ENCODE data around the gene RNF213.

The RNF213 gene

DNA sequence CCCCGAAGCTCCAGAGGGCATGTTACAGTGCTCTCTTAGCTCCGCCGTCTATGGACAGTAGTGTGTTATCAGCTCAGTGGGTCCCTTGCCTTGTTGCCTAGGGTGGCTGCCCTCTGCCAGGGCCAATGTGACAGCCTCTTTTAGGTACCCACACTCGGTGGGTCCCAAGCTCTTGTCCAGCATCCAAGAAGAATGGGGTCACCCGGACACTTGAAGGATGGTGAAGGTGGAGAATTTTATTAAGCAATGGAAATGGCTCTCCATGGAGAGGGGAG is 57.0 kb downstream of the RNF213 start (continued):
- TF ChIP-seq KLF1 (tag by site-specific recombination; IDR thresholded peaks at IDR 0.05), result no peak
- no peak for TF ChIP-seq ZNF366 (tag by site-specific recombination; conservative IDR thresholded peaks at IDR 0.05)
- no peak for TF ChIP-seq ZSCAN30 (tag by site-specific recombination; IDR thresholded peaks at IDR 0.05)
- TF ChIP-seq ZNF626 (tag by site-specific recombination; IDR thresholded peaks at IDR 0.05), result no peak

DNA sequence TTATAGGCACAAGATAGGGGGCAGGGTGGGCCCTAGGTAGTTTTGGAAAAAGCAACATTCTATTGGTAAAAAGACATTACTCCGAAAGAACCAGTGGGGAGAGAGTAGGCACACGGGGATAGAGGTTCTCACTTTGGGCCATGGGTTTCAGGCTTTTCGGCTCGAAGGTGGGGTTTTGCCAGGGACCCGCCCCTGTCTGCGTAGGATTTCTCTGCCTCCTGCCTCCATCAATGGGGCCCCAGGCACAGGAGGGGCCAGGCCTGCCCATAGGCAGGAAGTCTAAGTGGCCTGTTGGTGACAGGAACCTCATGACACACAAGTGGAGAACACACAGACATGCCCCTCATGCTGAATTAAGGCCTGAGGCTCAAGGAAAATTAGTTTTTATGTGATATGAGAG is 57.5 kb downstream of the RNF213 start:
- Histone ChIP-seq H3K9me3 (ENCODE audit: control insufficient read depth, insufficient read depth, low read depth, low read length) (no peaks in the 10 kb centered on the region), H3K36me3 (ENCODE audit: control insufficient read depth in 2 of 2, insufficient read depth in 1 of 2, low read length in 2 of 2) (peaks cover 12 to 75% of the 10 kb centered on the region in 2 experiments), H3K4me1 (ENCODE audit: control insufficient read depth, insufficient read depth, low read length) (no peaks in the 10 kb centered on the region), H3K4me3 (ENCODE audit: low read depth, low read length) (no peak overlapping the region), H3K27ac (ENCODE audit: extremely low read depth, low read depth, low read length) (no peak overlapping the region)
- ChIA-PET CTCF (no interaction called here), POLR2A (no interaction called here)
- TF ChIP-seq, protein P1, sequence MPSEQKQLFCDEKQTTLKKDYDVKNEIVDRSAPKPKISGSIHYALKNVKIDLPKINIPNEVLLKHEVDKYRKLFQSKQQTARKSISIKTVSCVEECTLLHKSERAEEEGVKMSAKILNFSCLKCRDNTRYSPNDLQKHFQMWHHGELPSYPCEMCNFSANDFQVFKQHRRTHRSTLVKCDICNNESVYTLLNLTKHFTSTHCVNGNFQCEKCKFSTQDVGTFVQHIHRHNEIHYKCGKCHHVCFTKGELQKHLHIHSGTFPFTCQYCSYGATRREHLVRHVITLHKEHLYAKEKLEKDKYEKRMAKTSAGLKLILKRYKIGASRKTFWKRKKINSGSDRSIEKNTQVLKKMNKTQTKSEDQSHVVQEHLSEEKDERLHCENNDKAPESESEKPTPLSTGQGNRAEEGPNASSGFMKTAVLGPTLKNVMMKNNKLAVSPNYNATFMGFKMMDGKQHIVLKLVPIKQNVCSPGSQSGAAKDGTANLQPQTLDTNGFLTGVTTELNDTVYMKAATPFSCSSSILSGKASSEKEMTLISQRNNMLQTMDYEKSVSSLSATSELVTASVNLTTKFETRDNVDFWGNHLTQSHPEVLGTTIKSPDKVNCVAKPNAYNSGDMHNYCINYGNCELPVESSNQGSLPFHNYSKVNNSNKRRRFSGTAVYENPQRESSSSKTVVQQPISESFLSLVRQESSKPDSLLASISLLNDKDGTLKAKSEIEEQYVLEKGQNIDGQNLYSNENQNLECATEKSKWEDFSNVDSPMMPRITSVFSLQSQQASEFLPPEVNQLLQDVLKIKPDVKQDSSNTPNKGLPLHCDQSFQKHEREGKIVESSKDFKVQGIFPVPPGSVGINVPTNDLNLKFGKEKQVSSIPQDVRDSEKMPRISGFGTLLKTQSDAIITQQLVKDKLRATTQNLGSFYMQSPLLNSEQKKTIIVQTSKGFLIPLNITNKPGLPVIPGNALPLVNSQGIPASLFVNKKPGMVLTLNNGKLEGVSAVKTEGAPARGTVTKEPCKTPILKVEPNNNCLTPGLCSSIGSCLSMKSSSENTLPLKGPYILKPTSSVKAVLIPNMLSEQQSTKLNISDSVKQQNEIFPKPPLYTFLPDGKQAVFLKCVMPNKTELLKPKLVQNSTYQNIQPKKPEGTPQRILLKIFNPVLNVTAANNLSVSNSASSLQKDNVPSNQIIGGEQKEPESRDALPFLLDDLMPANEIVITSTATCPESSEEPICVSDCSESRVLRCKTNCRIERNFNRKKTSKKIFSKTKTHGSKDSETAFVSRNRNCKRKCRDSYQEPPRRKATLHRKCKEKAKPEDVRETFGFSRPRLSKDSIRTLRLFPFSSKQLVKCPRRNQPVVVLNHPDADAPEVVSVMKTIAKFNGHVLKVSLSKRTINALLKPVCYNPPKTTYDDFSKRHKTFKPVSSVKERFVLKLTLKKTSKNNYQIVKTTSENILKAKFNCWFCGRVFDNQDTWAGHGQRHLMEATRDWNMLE (tag by site-specific recombination; conservative IDR thresholded peaks at IDR 0.05; ENCODE audit: low read depth), result no peak

DNA sequence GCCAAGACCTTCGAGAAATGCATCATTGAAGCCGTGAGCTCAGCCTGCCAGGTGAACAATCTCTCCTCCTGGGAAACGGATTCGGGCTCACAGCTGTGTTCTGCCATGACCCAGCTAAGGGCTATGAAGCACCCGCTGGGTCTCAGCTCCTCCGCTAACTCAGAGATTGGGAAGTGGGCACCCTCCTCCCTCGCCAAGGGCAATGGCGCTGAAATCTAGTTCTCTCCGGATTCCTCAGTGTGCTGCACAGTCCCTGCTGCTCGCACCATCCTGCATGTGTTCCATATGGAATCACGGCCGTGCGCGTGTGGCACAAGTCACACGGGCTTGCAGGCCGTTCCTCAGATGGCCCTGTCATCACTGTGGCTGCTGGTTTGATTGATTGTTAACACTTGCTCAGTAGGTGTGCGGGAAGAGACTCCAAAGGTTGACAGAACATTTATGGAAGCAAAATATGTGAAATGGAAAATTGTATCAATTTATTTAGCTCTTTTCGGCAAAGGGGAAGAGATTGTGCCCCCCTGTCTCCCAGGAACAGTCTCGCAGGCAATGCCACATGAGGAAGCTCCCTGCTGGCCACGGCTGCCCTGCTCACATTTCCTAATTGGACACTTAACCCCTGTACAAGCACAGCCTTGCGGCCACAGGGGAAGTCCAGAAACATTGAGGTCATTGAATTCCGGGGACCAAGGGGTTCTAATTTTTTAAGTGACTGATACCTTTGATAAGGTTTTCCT is 58.8 kb downstream of the RNF213 start:
- H3K36me3 ChIP-seq (ENCODE audit: control insufficient read depth in 2 of 2, insufficient read depth in 1 of 2, low read length in 2 of 2), result peaks cover 8 to 71% of the 10 kb centered on the region in 2 experiments
- TF ChIP-seq ZNF202 (tag by site-specific recombination; IDR thresholded peaks at IDR 0.05; ENCODE audit: borderline replicate concordance) (no peak), MEIS1 (CRISPR knock-in tag; IDR thresholded peaks at IDR 0.05; ENCODE audit: borderline replicate concordance) (no peak)
- no peaks in the 10 kb centered on the region for H3K4me1 ChIP-seq (ENCODE audit: control insufficient read depth, insufficient read depth, low read length)
- ChIA-PET POLR2A (no interaction called here), CTCF (interaction anchor here (0.7 to 0.9 kb wide), 3 partner anchors 218 to 735 kb away, joined by 3 to 7 read pairs (median 3); partner anchors contain the start of gene GAA)
- H3K27ac ChIP-seq (ENCODE audit: extremely low read depth, low read depth, low read length), result no peak overlapping the region
- H3K4me3 ChIP-seq (ENCODE audit: low read depth, low read length), result no peak overlapping the region
- H3K9me3 ChIP-seq (ENCODE audit: control insufficient read depth, insufficient read depth, low read depth, low read length), result no peaks in the 10 kb centered on the region

DNA sequence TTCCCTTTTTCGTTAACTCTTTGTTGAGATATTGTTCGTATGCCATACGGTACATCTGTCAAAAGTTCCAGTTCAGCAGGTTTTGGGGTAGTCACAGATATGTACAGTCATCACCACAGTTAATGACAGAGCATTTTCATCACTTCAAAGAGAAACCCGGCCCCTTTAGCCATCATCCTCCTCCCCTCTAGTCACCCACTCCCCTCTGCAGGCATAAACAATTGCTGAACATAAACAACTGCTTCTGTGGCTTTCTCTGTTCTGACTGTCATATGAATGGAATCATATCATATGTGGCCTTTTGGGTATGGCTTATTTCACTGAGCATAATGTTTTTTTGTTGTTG is 59.3 kb downstream of the RNF213 start:
- CTCF ChIA-PET, result interaction anchor here (0.7 kb wide), 1 partner anchor 628 kb away, joined by 3 read pairs; no protein-coding TSS in a partner anchor
- TF ChIP-seq GLI2 (tag by site-specific recombination; IDR thresholded peaks at IDR 0.05; ENCODE audit: borderline replicate concordance, low read depth), result no peak
- no peak for TF ChIP-seq MZF1 (tag by site-specific recombination; IDR thresholded peaks at IDR 0.05; ENCODE audit: borderline replicate concordance)
- no peak for TF ChIP-seq ZNF629 (tag by site-specific recombination; IDR thresholded peaks at IDR 0.05)
- no peak for TF ChIP-seq ZNF777 (tag by site-specific recombination; IDR thresholded peaks at IDR 0.05; ENCODE audit: borderline replicate concordance)
- TF ChIP-seq ZNF366 (tag by site-specific recombination; conservative IDR thresholded peaks at IDR 0.05), result no peak
- TF ChIP-seq ZNF544 (tag by site-specific recombination; IDR thresholded peaks at IDR 0.05), result no peak
- TF ChIP-seq, protein P2, sequence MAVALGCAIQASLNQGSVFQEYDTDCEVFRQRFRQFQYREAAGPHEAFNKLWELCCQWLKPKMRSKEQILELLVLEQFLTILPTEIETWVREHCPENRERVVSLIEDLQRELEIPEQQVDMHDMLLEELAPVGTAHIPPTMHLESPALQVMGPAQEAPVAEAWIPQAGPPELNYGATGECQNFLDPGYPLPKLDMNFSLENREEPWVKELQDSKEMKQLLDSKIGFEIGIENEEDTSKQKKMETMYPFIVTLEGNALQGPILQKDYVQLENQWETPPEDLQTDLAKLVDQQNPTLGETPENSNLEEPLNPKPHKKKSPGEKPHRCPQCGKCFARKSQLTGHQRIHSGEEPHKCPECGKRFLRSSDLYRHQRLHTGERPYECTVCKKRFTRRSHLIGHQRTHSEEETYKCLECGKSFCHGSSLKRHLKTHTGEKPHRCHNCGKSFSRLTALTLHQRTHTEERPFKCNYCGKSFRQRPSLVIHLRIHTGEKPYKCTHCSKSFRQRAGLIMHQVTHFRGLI (tag by site-specific recombination; IDR thresholded peaks at IDR 0.05), result no peak
- TF ChIP-seq SETDB1 (IDR thresholded peaks at IDR 0.05; ENCODE audit: insufficient read length, low read length), result no peak
- TF ChIP-seq ZNF416 (tag by site-specific recombination; IDR thresholded peaks at IDR 0.05), result no peak
- no peak for TF ChIP-seq ZNF529 (tag by site-specific recombination; IDR thresholded peaks at IDR 0.05; ENCODE audit: insufficient replicate concordance)
- TF ChIP-seq ZNF248 (tag by site-specific recombination; IDR thresholded peaks at IDR 0.05), result no peak
- H3K27ac ChIP-seq (ENCODE audit: extremely low read depth, low read depth, low read length), result no peak overlapping the region

More for the DNA sequence above, 59.3 kb downstream of the RNF213 start:
- POLR2A ChIA-PET, result no interaction called here
- peaks cover 8 to 75% of the 10 kb centered on the region in 2 experiments for H3K36me3 ChIP-seq (ENCODE audit: control insufficient read depth in 2 of 2, insufficient read depth in 1 of 2, low read length in 2 of 2)
- no peaks in the 10 kb centered on the region for H3K4me1 ChIP-seq (ENCODE audit: control insufficient read depth, insufficient read depth, low read length)
- no peak overlapping the region for H3K4me3 ChIP-seq (ENCODE audit: low read depth, low read length)
- no peaks in the 10 kb centered on the region for H3K9me3 ChIP-seq (ENCODE audit: control insufficient read depth, insufficient read depth, low read depth, low read length)

All from HEK293 (cell line).